ENCODE data around the gene ANKRD16. TPM values are rescaled to one million over a fixed set of nuclear protein-coding genes. Genes with fewer than 3 reads are reported as not detected.

Gene ANKRD16
- total RNA-seq, 4 donors from 2014 or later, result 4.1 to 8.7 (median 5.8) TPM

DNA sequence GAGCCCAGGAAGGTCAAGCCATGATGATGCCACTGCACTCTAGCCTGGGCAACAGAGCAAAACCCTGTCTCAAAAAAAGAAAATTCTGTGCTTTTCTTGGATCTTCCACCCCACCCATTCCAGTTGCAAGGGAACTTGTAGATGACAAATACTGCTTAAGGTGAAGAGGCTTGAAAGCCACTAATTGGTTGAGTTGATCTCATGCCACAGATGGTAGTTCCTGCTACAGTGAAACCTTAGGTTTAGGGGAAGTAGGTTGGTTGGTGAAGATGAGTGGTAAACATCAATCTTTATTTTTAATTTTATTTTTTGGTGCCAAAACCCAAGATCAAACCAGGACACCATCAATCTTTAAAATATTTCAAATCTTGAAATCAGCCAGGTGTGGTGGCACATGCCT, 73.5 kb downstream of the ANKRD16 start:
- ATAC-seq (ENCODE audit: low FRiP score), result no peak
- DNase-seq (ENCODE audit: low spot score), result no peak
- no peak for TF ChIP-seq CTCF (IDR thresholded peaks at IDR 0.05)

DNA sequence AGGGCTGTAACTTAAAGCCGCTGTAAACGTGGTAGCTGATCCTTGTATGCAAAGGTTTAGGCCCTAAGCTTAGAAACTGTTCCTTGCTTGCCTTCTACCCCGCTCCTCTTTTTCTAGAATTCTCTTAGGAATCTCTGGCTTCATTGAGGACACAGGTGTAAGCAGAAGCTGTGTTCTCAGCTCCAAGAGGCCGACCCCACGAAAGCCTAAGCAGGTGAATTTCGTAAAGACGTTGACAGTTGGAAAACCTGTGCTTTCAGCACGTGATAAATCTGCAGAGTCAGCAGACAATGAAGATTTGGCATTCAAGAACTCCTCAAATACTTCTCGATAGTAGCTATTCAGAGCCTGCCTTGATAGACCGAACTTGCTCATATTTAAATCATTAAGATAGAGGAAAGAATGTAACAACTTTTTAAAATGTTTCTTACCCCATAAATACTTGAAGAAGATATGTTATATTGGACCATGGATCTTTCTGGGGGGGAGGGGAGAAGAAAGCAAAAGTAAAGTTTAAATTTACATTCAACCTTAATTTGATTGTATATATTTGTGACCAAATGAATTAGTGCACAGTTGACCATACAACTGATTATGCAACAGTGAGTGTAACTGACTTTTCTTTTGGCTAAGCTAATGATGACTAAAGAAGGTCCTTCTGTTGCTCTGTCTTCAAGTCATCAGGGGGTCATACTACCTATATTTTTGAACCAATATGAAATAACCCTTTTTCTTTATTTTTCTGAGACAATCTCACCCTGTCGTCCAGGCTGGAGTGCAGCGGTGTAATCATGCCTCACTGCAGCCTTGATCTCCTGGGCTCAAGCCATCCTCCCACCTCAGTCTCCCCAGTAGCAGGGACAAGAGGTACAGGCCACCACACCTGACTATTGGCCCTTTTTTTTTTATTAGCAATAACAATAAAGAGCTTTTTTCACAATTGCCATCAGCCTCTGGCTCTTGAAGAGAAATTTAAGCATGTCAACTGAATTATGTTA, 75.3 kb downstream of the ANKRD16 start:
- DNase-seq (ENCODE audit: low spot score) (no peak), ATAC-seq (ENCODE audit: low FRiP score) (no peak)
- no peak for TF ChIP-seq CTCF (IDR thresholded peaks at IDR 0.05)

DNA sequence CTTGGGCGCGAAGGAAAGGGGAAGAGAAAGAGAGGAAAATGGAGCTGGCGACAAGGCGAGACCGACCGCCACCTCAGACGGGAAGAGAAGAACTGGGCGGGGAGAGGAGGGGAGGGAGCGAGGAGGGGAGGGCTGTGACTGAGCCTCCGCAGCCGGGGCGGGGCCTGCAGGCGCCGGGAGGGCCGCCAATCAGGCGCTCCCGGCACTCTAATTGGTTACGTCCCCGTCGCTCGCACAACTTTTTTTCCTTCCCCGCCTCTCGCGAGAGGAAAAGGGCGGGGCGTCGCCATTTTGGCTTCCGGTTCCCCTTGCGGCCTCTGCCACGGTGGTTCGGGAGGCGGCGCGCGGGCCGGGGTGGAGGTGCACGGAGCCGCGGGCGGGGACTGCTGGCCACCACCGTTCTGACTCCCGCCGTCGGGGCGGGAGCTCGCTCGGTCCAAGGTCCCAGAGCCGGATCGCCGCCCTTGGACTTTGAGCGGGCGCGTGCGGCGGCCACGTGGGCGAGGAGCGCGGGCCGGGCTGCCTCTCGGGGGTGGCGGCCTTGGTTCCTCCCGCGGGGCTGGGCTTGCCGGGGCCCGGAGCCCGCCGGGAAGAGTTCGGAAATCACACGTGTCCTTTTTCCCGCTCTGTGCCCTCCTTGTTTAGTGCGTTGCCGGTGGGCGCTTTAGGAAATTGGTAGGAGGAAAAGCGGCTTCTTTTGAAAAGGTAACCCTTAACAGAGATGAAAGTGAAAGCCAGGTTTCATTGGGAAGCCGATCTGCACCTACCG, 76.2 kb downstream of the ANKRD16 start, which contains the start of gene GDI2:
Gene GDI2 (minus strand): TSS at position 94 of the 769 bp plus-strand sequence. CDS start 176 bp downstream, outside the sequence.
- no peak for TF ChIP-seq CTCF (IDR thresholded peaks at IDR 0.05)
- ATAC-seq (ENCODE audit: low FRiP score), result peak; percentile 98
- peak; percentile 76 for DNase-seq (ENCODE audit: low spot score)

DNA sequence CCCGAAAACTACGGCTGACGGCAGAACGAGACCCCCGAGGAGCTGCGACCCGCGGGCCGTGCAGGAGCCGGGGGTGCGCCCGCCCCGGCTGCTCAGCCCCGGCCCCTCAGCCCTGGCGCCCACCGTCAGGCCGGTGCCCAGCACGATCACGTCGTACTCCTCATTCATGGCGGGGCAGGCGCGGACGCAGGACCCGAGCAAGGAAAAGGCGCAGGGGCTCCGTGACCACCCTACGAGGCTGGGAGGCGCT, 76.7 kb downstream of the ANKRD16 start:
- peak; percentile 50 for ATAC-seq (ENCODE audit: low FRiP score)
- DNase-seq (ENCODE audit: low spot score), result no peak
- TF ChIP-seq CTCF (IDR thresholded peaks at IDR 0.05), result no peak

- DNase-seq (ENCODE audit: low spot score), result no peak
- ATAC-seq (ENCODE audit: low FRiP score), result peak; percentile 52
- no peak for TF ChIP-seq CTCF (IDR thresholded peaks at IDR 0.05)
Measured at GRCh38 chr10:5812283-5813090, 77.2 kb downstream of the ANKRD16 start.

Other genes with a start within 250 kb of the ANKRD16 start
- 10 to 100 TPM; 15.0 to 46.5 (median 16.9) TPM for gene ASB13, start 223.3 kb downstream of the ANKRD16 start, total RNA-seq
- gene TASOR2, start 205.1 kb downstream of the ANKRD16 start, total RNA-seq, result 100 to 1,000 TPM in 1 of 4 donors, 10 to 100 TPM in 3; 54.5 to 185 (median 81.9) TPM
- gene GDI2, start 76.5 kb downstream of the ANKRD16 start, total RNA-seq, result 100 to 1,000 TPM; 215 to 263 (median 248) TPM
- 100 to 1,000 TPM in 1 of 4 donors, 10 to 100 TPM in 3; 79.2 to 129 (median 81.4) TPM for gene FBH1, start 350 bp upstream of the ANKRD16 start, total RNA-seq
- gene IL15RA, start 87.7 kb upstream of the ANKRD16 start, total RNA-seq, result 10 to 100 TPM; 18.7 to 71.6 (median 26.8) TPM
- gene IL2RA, start 172.5 kb upstream of the ANKRD16 start, total RNA-seq, result 10 to 100 TPM in 1 of 4 donors, 1 to 10 TPM in 2, under 1 TPM in 1; 0.69 to 25.0 (median 7.1) TPM
- gene RBM17, start 199.1 kb upstream of the ANKRD16 start, total RNA-seq, result 10 to 100 TPM; 58.2 to 97.9 (median 80.0) TPM